Brain microvascular endothelial cell (primary cell): ENCODE data around the gene FAIM2.

Experiments
- DNase-seq: peaks from one replicate; pipeline ENCODE4 v3.0.0-alpha.2; 2020
- H3K27ac ChIP-seq: fragments of 250-450 bp; sonication (Bioruptor Pico); 2 replicates; pipeline ENCODE4 v1.5.1; 2020; ENCODE audit warnings: mild to moderate bottlenecking, moderate library complexity
- H3K27me3 ChIP-seq: fragments of 250-450 bp; sonication (Bioruptor Pico); replicated peaks from 2 replicates; pipeline ENCODE4 v1.5.1; 2020; ENCODE audit warnings: mild to moderate bottlenecking
- H3K36me3 ChIP-seq: fragments of 250-450 bp; sonication (Bioruptor Pico); replicated peaks from 2 replicates; pipeline ENCODE4 v1.5.1; 2020; ENCODE audit warnings: mild to moderate bottlenecking
- H3K4me3 ChIP-seq: 2 replicates; pipeline ENCODE4 v1.5.1; 2011; ENCODE audit warnings: low read depth, mild to moderate bottlenecking, control low read depth, low read length, moderate library complexity
- in situ Hi-C: cut with HindIII; loops from 2 replicates; pipeline ENCODE4 v1.10.0; 2017; ENCODE audit warnings: low sequenced_read_pairs, low pct_ligation_motif_present
- TF ChIP-seq, protein P1 (sequence below): IDR thresholded peaks from 2 replicates; pipeline ENCODE4 v1.5.1; 2011; ENCODE audit warnings: low read depth, mild to moderate bottlenecking, moderate library complexity, low read length, control low read depth, inconsistent platforms; ENCODE audit errors: missing control alignments

Gene FAIM2

DNA sequence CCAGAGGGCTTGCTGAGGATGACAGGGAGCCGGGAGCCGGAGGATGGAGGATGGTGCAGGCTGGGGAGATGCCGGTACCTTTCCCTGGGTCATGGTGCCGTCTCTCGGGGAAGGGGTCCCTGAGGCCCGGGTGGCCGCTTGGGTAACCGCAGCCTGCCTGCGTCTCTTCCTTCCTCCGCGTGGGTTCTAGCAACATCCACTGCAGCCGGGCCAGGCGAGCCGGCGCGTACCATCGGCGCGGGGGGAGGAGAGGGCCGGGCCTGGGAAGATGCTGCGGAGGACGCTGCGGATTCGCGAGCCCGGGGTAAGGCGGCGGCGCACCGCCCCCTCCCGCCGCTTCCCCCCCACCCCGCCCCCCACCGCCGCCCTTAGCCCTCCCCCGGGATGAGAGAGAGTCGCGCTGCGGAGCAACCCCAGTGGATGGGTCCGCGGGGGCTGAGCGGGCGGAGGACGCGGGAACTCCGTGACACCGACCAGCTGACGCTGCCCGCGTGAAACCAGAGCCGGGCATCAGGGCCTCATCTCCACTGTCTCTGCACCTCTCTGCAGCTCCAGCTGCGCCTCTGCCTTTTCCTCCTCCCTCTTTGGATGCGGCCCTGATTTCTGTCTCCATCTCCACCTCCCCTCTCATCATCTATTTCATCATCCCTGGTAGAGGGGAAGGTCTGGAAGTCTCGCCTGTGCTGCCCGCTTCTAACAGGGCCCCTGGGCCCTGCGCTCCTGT lies at the start of gene FAIM2:
FAIM2 (minus strand) TSS at position 201 of the 724 bp plus-strand sequence; CDS start at position 93, 108 bp downstream.
- no peaks in the 10 kb centered on the region for H3K27me3 ChIP-seq
- no peaks in the 10 kb centered on the region for H3K36me3 ChIP-seq
- TF ChIP-seq, protein P1, sequence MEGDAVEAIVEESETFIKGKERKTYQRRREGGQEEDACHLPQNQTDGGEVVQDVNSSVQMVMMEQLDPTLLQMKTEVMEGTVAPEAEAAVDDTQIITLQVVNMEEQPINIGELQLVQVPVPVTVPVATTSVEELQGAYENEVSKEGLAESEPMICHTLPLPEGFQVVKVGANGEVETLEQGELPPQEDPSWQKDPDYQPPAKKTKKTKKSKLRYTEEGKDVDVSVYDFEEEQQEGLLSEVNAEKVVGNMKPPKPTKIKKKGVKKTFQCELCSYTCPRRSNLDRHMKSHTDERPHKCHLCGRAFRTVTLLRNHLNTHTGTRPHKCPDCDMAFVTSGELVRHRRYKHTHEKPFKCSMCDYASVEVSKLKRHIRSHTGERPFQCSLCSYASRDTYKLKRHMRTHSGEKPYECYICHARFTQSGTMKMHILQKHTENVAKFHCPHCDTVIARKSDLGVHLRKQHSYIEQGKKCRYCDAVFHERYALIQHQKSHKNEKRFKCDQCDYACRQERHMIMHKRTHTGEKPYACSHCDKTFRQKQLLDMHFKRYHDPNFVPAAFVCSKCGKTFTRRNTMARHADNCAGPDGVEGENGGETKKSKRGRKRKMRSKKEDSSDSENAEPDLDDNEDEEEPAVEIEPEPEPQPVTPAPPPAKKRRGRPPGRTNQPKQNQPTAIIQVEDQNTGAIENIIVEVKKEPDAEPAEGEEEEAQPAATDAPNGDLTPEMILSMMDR: no peak
- H3K4me3 ChIP-seq: peak within 1 kb of the TSS; percentile 42
- peak; percentile 12 for DNase-seq
- no peak within 1 kb of the TSS for H3K27ac ChIP-seq
- in situ Hi-C loops: no loop called here

DNA sequence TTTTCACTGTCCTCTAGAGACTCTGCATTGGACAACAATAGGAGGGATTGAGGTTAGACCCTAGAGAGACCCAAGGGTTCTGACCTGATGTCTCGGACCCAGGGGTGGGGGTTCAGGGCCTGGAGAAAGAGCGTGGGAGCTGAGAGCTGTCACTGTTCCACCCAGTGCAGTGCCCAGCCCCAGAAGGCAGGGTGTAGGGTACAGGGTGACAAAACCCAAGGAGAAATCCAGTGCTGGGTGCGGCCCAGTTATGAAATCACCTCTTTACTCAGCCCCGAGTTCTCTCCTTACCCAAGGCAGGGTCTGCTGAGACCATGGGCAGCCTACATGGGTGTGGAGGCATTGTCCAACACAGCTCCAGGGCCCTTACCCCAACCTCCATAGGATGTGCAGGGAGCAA lies 49.5 kb upstream of the FAIM2 start:
- TF ChIP-seq, protein P1: no peak
- Histone ChIP-seq H3K36me3 (no peaks in the 10 kb centered on the region), H3K27me3 (peaks cover 41% of the 10 kb centered on the region), H3K4me3 (no peak overlapping the region), H3K27ac (no peak overlapping the region)
- DNase-seq: no peak
- in situ Hi-C loops: loop anchor here (25.0 kb wide), 1 partner anchor 234 kb away; no protein-coding TSS in a partner anchor

DNA sequence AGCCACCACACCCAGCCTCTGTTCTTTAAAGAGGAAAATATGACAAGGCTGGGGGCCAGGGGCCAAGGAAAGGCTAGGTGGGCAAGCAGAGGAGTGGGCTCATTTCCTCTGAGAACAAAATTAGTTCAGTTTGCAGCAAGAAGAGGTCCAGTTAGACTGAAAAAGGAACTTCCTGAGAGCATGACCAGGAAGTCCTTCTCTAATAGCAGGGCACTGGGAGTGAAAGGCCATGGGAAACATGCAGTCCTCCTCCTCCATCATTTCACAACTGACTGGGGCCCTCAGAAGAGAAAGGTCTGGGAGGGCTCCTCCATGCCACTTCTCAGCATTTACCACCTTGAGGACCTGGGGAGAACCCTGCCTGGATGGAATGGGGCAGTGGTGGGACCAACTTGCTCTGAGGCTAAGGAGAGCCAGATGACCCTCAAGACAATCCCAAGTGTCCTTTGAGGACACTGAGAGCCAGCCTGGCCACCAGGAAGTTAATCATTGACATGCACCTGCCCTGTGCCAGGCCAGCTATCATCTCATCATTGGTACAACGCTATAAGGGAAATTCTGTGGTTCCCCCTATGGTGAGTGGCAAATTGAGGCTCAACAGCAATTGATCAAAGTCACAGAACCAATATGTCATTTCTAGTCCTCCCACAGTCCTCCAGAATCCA lies 48.8 kb upstream of the FAIM2 start:
- H3K27me3 ChIP-seq: peaks cover 36% of the 10 kb centered on the region
- DNase-seq: no peak

DNA sequence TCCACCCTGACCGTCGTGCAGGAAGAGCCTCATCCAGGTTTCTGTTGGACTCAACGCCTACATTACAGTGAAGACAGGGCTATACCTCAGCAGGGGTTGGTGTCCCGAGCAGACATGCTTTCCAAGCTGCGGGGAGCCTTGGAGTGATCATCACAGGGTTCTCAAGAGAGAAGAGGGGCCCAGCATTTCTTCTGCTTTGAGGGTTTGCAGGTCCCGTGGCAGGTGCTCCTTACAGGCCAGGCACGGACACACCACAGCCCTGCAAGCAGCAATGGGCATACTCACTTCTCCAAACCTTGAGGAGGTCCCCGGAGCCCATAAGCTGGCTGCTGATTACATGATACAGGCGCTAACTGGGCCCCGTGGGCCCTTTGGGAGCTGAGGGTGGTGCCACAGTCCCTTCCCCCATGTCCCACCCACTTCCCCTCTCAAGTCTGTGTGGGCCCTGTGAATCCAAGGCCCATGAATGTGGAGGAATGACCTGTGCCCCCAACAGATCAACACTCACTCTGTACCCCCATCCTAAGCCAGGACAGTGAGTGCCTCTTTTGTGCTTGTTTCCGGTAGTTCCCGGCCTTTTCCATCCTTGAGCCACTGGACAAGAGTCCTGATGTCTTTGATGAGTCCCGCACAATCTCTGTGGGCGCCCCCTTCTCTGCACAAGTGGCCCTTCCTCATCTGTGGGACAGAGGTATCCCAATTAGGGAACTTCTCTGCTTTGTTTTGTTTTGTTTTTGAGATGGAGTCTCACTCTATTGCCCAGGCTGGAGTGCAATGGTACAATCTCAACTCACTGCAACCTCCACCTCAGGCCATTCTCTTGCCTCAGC lies 47.9 kb upstream of the FAIM2 start:
- peaks cover 29% of the 10 kb centered on the region for H3K27me3 ChIP-seq
- no peak overlapping the region for H3K4me3 ChIP-seq
- TF ChIP-seq, protein P1: no peak
- no peak overlapping the region for H3K27ac ChIP-seq
- no peaks in the 10 kb centered on the region for H3K36me3 ChIP-seq
- no peak for DNase-seq
- in situ Hi-C loops: loop anchor here (25.0 kb wide), 1 partner anchor 236 kb away; no protein-coding TSS in a partner anchor

More for the DNA sequence above, 48.8 kb upstream of the FAIM2 start:
- H3K36me3 ChIP-seq: no peaks in the 10 kb centered on the region
- no peak overlapping the region for H3K27ac ChIP-seq
- in situ Hi-C loops: loop anchor here (25.0 kb wide), 1 partner anchor 235 kb away; no protein-coding TSS in a partner anchor
- TF ChIP-seq, protein P1: no peak
- no peak overlapping the region for H3K4me3 ChIP-seq

DNA sequence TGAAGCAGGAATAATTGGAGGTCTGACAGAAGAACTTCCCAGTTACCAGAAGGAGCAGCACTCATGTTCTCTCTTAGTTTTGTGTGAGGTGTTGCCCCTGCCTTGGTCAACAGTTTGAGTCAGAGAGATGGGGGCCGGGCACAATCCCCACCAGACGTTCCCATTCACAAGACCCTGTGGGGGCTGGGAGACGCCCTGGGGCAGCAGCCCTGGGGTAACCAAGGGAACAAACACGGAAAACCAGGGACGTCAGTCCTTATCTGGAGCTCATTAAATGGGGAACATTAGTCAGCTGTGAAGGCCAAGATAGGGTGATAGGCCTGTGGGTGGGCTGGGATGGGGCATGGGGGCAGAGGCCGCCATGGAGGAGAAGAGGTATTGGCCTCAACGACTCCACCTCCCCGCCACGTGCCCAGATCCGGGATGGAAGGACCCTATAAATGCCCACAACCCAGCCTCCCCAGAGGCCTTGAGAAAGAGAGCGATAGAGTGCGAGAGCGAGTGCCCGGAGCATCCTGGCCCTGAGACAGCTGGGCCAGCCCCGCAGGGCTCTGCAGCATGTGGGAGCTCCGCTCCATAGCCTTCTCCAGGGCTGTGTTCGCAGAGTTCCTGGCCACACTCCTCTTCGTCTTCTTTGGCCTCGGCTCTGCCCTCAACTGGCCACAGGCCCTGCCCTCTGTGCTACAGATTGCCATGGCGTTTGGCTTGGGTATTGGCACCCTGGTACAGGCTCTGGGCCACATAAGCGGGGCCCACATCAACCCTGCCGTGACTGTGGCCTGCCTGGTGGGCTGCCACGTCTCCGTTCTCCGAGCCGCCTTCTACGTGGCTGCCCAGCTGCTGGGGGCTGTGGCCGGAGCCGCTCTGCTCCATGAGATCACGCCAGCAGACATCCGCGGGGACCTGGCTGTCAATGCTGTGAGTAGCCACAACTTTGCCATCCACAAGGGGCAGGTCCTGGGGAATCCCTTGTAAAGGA lies 46.9 kb upstream of the FAIM2 start, which contains the start of gene AQP2:
AQP2 (plus strand) TSS at position 465 of the 979 bp plus-strand sequence; CDS start at position 559, 94 bp downstream.
- Histone ChIP-seq H3K27ac (no peak within 1 kb of the TSS), H3K4me3 (no peak within 1 kb of the TSS), H3K27me3 (peaks cover 18% of the 10 kb centered on the region), H3K36me3 (no peaks in the 10 kb centered on the region)
- in situ Hi-C loops: loop anchor here (25.0 kb wide), 1 partner anchor 237 kb away; no protein-coding TSS in a partner anchor
- TF ChIP-seq, protein P1: no peak
- no peak for DNase-seq
